Eye (tissue), 1 donor: ENCODE data around the gene PDE4C.

ENCODE experiments used
- DNase-seq: peaks from one replicate; pipeline ENCODE4 v3.0.0-alpha.2; 2015

The PDE4C gene

GRCh38 chr19:18225702-18226468 is at the start of gene PDE4C:
Gene PDE4C, minus strand, starts transcription at chr19:18226438. Its CDS starts 23 bp downstream, at chr19:18226415.
- peak; percentile 44 for DNase-seq

GRCh38 chr19:18274781-18275356 is 48.6 kb upstream of the PDE4C start:
- no peak for DNase-seq

GRCh38 chr19:18274219-18274780 is 48.1 kb upstream of the PDE4C start, which contains the start of gene IQCN:
Gene IQCN, minus strand, starts transcription at chr19:18274452. Its CDS starts 4,974 bp downstream, at chr19:18269478.
- peak; percentile 54 for DNase-seq

- peak; percentile 30 for DNase-seq
These were observed 47.5 kb upstream of the PDE4C start for GRCh38 chr19:18273561-18274218.

GRCh38 chr19:18271433-18271841 is 45.2 kb upstream of the PDE4C start:
- peak; percentile 26 for DNase-seq

GRCh38 chr19:18270326-18270725 is 44.1 kb upstream of the PDE4C start:
- no peak for DNase-seq

- DNase-seq = no peak
These were observed 43.0 kb upstream of the PDE4C start for GRCh38 chr19:18269070-18269723.

- no peak for DNase-seq
These were observed 40.8 kb upstream of the PDE4C start for GRCh38 chr19:18266771-18267686.

GRCh38 chr19:18265582-18265981 is 39.3 kb upstream of the PDE4C start:
- DNase-seq = no peak

GRCh38 chr19:18264971-18265540 is 38.8 kb upstream of the PDE4C start:
- DNase-seq = no peak

- DNase-seq = no peak
These were observed 38.1 kb upstream of the PDE4C start for GRCh38 chr19:18264137-18264854.

GRCh38 chr19:18263324-18264136 is 37.3 kb upstream of the PDE4C start:
- DNase-seq = no peak

- peak; percentile 0 for DNase-seq
These were observed 36.7 kb upstream of the PDE4C start for GRCh38 chr19:18262917-18263316.

- no peak for DNase-seq
These were observed 35.9 kb upstream of the PDE4C start for GRCh38 chr19:18262144-18262543.

- no peak for DNase-seq
These were observed 35.2 kb upstream of the PDE4C start for GRCh38 chr19:18261474-18261873.

- no peak for DNase-seq
These were observed 33.7 kb upstream of the PDE4C start for GRCh38 chr19:18259893-18260292.

GRCh38 chr19:18257503-18258470 is 31.5 kb upstream of the PDE4C start:
- no peak for DNase-seq
